Right atrium auricular region (tissue), 2 donors: ENCODE measurements around the gene ADGRD2. TPM values are rescaled to one million over a fixed set of nuclear protein-coding genes. Genes with fewer than 3 reads are reported as not detected.

Experiments used
- DNase-seq: peaks from one replicate; pipeline ENCODE4 v3.0.0-alpha.2; 2019; ENCODE audit warnings: low spot score
- H3K27ac ChIP-seq, 2 donors: fragments of 200-600 bp; sonication (generic); 1 replicate in 1 of 2; 2 replicates in 1 of 2; pipeline ENCODE4 v1.5.1; 2016 to 2019
- H3K27me3 ChIP-seq, 2 donors: fragments of 200-600 bp; sonication (generic); one replicate each; pipeline versions ENCODE4 v1.5.1 to v1.6.0; 2017 to 2019
- H3K36me3 ChIP-seq: fragments of 200-600 bp; sonication (generic); one replicate; pipeline ENCODE4 v1.5.1; 2016
- H3K4me1 ChIP-seq, 2 donors: fragments of 200-600 bp; sonication (generic); one replicate each; pipeline versions ENCODE4 v1.5.1 to v1.6.0; 2017 to 2019
- H3K4me3 ChIP-seq, 2 donors: fragments of 200-600 bp; sonication (generic); 1 replicate in 1 of 2; 2 replicates in 1 of 2; pipeline ENCODE4 v1.5.1; 2017 to 2019; ENCODE audit warnings: mild to moderate bottlenecking in 1 of 2, moderate library complexity in 1 of 2
- H3K9me3 ChIP-seq, 2 donors: fragments of 200-600 bp; sonication (generic); one replicate each; pipeline ENCODE4 v1.5.1; 2019
- CTCF ChIP-seq, 2 donors: fragments of 200-600 bp; sonication (generic); IDR thresholded peaks; one replicate each; pipeline ENCODE4 v1.5.1; 2019; ENCODE audit warnings: antibody characterized with exemption in 2 of 2
- total RNA-seq, 2 donors: library from RNA; depleted of rRNA; stranded (reverse); fragments of >200 nt; gene quantifications; one replicate each; pipeline ENCODE4 v1.1.0, GENCODE V29; 2016

ADGRD2 gene
- total RNA-seq, 2 donors from 2014 or later: not detected

- Histone ChIP-seq H3K27ac (no peak overlapping the region), H3K36me3 (no peaks in the 10 kb centered on the region), H3K4me3 (no peak overlapping the region), H3K27me3 (no peaks in the 10 kb centered on the region), H3K4me1 (peaks cover 0 to 3% of the 10 kb centered on the region in 2 donors), H3K9me3 (peaks cover 0 to 3% of the 10 kb centered on the region in 2 donors)
- TF ChIP-seq CTCF (IDR thresholded peaks at IDR 0.05): no peak
- no peak for DNase-seq
These were observed 6.1 kb upstream of the ADGRD2 start for GRCh38 chr9:124444166-124444565.

- no peaks in the 10 kb centered on the region for H3K36me3 ChIP-seq
- H3K27me3 ChIP-seq: peaks cover 0 to 6% of the 10 kb centered on the region in 2 donors
- no peak overlapping the region for H3K4me3 ChIP-seq
- DNase-seq: no peak
- H3K27ac ChIP-seq: no peak overlapping the region
- no peak for TF ChIP-seq CTCF (IDR thresholded peaks at IDR 0.05)
- peaks cover 0 to 14% of the 10 kb centered on the region in 2 donors for H3K4me1 ChIP-seq
- no peaks in the 10 kb centered on the region for H3K9me3 ChIP-seq
These were observed 3.0 kb upstream of the ADGRD2 start for GRCh38 chr9:124447297-124447661.

- Histone ChIP-seq H3K36me3 (no peaks in the 10 kb centered on the region), H3K9me3 (no peaks in the 10 kb centered on the region), H3K4me3 (no peak overlapping the region), H3K27ac (peak overlapping the region in 1 of 2 donors; percentile 45), H3K4me1 (peaks cover 0 to 16% of the 10 kb centered on the region in 2 donors), H3K27me3 (peaks cover 0 to 13% of the 10 kb centered on the region in 2 donors)
- no peak for DNase-seq
- TF ChIP-seq CTCF (IDR thresholded peaks at IDR 0.05): no peak
These were observed 2.2 kb upstream of the ADGRD2 start for GRCh38 chr9:124448019-124448418.

- Histone ChIP-seq H3K27me3 (peaks cover 0 to 18% of the 10 kb centered on the region in 2 donors), H3K4me3 (no peak overlapping the region), H3K27ac (no peak overlapping the region), H3K36me3 (no peaks in the 10 kb centered on the region), H3K9me3 (no peaks in the 10 kb centered on the region), H3K4me1 (peaks cover 0 to 23% of the 10 kb centered on the region in 2 donors)
- no peak for DNase-seq
- TF ChIP-seq CTCF (IDR thresholded peaks at IDR 0.05): no peak
These were observed 685 bp upstream of the ADGRD2 start for GRCh38 chr9:124449381-124450151.

- Histone ChIP-seq H3K36me3 (no peaks in the 10 kb centered on the region), H3K9me3 (no peaks in the 10 kb centered on the region), H3K4me3 (no peak overlapping the region), H3K27ac (no peak overlapping the region), H3K27me3 (peaks cover 0 to 18% of the 10 kb centered on the region in 2 donors), H3K4me1 (peaks cover 0 to 23% of the 10 kb centered on the region in 2 donors)
- DNase-seq: no peak
- no peak for TF ChIP-seq CTCF (IDR thresholded peaks at IDR 0.05)
These were observed 845 bp downstream of the ADGRD2 start for GRCh38 chr9:124450931-124451661.
